NCI-H748 treated with DMSO at 0.1 percent for 48 hours (cell line): ENCODE data around the gene CASTOR1.

Experiments
- DNase-seq: peaks from one replicate; lab custom pipeline; 2025; lab: John Stamatoyannopoulos, UW

CASTOR1 gene

DNA sequence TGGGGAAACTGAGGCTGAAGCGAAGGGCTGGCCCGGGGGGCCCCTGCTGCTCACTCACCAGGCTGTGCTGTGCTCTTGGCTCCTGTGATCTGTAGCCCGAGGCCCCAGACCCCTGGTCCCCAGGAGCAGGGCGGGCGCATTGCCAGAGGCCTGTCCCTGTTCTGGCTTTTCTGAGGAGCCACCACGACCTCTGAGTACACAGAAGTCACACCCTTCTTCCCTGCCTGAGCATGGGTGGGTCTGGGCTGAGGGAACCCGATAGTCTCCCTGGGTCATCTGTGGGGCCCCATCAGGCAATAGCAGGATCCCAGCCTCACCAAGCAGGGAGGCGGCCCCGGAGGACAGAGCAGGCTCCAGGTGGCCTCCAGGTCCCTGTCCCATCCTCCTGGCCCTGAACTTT lies 5.1 kb downstream of the CASTOR1 start:
- DNase-seq = no peak

GRCh38 chr22:30283342-30283741 lies 6.0 kb downstream of the CASTOR1 start:
- no peak for DNase-seq

GRCh38 chr22:30282616-30283046 lies 6.7 kb downstream of the CASTOR1 start:
- no peak for DNase-seq

DNA sequence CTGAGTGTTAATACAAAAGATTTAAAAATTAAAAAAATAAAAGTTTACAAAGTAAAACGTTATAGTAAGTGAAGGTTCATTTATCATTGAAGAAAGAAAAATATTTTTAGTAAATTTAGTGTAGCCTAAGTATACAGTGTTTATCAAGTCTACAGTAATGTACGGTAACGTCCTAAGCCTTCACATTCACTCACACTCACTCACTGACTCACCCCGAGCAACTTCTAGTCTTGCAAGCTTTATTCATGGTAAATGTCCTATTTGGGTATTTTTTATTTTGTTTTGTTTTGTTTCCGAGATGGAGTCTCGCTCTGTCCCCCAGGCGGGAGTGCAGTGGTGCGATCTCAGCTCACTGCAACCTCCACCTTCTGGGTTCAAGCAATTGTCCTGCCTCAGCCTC lies 8.8 kb downstream of the CASTOR1 start:
- DNase-seq = no peak

GRCh38 chr22:30279932-30280331 lies 9.4 kb downstream of the CASTOR1 start:
- DNase-seq = no peak

- no peak for DNase-seq
Measured at GRCh38 chr22:30279046-30279788, 10.1 kb downstream of the CASTOR1 start.

GRCh38 chr22:30277547-30278344 lies 11.6 kb downstream of the CASTOR1 start:
- DNase-seq = no peak

GRCh38 chr22:30276039-30276438 lies 13.3 kb downstream of the CASTOR1 start:
- no peak for DNase-seq

- DNase-seq = no peak
Measured at GRCh38 chr22:30275625-30276024, 13.7 kb downstream of the CASTOR1 start.

- no peak for DNase-seq
Measured at GRCh38 chr22:30274437-30274812, 14.9 kb downstream of the CASTOR1 start.

DNA sequence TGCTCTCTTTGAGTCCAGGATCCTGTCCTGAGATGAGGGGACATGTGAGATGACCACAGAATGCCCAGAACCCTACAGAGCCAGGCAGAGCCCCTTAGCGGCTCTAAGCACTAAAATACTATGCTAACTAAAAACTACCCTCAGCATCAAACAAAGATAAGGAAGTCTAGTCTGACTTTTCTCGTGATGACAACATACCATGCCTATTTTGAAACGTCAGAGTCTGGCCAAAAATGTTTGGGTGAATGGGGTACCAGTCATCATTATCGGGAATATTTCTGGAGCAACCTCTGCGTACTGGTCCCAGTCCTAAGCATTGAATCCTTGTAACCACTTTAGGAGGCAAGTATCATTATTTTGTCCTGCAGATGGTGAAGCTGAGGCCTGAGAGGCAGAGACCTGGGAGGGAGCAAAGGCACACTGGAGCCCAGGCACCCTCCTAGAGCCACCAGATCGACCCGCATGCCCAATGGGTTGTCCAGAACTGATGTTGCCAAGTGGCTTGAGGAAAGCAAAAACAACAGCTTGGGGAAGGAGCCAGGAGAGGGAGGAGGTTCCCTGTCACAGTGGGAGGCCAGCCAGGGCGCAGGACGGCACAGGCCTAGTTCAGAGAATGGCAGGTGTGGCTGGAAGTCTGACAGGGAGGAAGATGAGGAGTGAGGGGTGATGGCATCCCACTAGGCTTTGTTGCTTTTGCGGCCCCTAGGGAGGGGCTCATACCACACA lies 15.4 kb downstream of the CASTOR1 start:
- no peak for DNase-seq

DNA sequence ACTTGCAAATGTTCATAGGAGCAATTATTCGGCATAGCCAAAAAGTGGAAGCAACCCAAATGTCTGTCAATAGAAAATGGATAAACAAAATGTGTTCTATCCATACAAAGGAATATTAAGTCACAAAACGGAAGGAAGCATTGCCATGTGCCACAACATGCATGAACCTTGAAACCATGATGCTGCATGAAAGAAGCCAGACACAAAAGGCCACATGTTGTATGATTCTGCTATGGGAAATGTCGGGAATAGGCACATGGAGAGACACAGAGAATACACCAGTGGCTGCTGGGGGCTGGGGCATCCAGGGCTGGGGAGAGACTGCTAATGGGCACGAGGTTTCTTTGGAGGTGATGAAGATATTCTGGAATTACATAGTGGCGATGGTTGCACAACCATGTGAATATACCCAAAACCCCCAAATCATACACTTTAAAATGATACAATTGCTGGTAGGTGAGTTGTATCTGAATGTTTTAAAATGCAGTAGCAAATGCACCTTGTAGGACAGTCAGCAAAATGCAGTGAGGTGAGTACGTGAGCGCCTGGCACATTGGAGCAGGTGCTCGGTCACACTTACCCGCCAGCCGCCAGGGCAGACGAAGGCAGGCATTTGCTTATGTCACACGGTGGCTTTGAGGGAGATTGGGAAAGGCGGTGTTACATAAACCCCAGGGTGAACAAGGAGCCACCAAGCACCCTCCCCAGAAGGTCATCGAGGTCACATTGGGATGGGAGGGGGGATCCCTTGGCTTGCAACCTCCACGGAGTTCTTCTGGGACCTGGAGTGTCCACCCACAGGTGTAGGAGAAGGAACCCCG lies 16.3 kb downstream of the CASTOR1 start:
- DNase-seq = no peak

GRCh38 chr22:30270832-30271231 lies 18.5 kb downstream of the CASTOR1 start:
- no peak for DNase-seq

DNA sequence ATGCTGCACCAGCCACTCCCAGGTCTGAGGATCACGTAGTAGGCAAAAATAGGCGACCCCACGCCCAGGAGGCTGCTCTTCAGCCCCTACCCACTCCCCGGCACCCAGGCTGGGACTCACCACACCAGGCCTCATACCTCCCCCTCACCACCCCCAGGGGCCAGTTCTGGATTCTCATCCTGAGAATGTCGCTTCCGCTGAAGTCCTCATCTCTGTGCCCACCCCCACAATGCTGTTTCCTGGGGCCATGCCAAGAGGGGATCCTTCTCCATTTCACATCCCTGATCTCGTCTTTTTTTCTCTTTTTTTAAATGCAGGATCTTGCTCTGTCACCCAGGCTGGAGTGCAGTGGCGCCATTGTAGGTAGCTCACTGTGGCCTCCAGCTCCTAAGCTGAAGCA lies 21.0 kb downstream of the CASTOR1 start:
- DNase-seq = no peak

DNA sequence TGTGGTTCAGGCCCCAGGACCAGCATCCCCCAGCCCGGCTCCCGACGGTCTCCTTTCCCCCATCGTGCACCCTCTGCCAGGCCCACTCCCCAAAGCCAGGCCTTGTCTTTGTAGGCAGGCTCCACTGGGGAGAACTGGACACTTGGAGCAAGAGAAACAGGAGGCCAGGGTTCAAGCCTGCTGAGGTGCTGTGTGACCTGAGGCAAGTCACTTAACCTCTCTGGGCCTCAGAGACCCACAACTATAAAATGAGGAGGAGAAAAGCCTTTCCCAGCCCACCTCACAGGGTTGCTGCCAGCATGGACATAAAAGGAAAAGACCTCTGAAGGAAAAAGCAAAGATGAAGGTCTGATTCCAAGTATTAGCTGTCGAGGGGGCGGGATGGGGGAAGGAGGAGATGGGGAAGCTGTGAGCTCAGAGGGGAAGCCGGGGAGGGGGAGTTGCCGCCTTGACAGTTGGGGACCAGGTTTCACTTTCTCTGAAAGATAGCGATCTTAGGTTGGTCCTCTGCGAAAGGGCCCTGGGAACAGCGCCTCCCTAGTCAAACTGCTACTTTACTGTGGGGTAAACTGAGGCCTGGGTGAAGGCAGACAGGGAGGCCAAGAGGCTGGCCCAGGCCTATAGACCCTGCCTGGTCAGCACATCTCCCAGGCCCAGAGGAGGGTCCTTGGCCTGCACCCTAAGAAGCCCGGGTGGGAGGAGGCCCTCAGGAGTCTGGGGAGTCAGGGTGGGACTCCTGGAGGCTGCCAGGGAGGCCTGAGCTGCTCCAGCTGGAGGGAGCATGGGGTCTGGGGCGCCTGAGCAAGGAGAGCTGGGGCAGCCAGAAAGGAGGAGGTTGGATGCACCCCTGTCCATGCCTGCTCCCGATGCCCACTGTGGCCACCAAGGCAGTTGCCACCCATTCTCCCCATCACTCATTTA lies 21.7 kb downstream of the CASTOR1 start:
- DNase-seq = no peak

DNA sequence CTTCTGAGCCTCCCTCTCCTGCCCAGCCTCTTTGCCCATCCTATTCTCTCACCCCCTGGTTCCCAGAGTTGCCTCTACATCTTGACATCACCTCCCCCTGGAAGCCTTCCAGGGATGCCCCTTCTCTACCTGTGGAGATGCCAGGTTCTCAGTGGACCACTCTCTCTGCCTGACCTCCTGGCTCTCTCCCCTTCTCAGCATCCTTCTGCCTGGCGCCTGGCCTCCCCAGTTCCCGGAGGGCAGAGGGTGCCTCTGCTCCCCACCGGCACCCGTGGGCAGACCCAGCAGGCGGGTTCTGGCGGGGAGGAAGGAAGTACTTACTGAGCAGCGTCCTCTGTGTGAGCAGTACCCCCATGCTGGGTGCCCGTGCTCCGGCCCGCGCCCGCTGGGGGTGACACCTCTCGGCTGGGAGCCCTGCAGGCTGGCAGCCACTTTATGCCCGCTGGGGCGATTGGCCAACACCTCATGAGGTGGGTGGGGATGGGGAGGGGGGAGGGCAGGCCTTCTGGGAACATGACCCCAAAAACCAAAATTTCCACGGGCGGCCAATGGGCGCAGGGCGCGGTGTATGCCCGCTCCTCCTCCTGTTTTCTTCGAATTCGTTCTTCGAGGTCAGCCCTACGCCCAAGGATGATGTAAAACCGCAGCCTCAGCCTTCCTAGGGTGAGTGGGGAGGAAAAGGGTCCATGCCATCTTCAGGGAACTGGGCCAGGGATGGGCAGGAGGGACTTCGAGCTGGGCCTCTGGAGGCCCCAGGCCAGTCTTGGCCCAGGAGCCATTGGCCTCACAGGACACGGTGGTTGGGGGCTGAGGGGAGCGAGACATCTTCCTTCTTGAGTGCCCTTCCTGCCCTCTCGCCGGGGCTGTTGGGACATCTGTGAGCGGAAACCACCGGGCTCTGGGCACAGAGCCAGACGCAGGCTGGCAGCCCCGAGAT lies 22.6 kb downstream of the CASTOR1 start, which contains the start of gene OSM:
Gene OSM, minus strand, starts transcription at position 407 of the 937 bp plus-strand sequence. Its CDS starts 52 bp downstream, at position 355.
- DNase-seq = no peak

DNA sequence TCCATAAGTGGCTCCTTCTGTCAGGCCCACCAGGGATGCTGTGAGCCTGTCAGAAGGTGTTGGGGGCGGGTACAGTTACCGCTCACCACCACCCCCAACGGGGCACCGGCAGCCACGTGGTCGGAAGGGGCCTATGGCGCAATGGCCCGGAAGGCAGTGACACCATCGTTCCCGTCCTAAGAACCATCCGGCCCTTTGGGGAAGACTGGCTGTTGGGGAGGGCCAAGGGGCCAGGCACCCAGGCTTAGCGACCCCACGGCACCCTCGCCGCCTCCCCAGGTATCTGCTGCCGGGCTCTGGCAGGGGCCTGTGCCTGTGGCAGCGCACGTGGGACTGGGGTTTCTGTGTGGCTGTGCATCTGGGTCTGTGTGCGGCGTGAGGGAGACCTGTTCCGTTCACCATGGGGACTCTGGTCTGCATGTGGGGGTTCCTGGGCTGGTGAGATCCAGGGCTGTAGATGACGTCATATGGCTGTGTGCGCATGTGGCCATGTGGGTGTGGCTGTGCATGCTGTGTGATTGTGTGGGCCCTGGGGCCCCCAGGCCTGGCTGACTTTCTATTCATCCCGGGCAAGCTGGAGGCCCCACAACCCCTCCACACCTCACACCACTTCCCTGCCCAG lies 23.4 kb downstream of the CASTOR1 start:
- DNase-seq = no peak

DNA sequence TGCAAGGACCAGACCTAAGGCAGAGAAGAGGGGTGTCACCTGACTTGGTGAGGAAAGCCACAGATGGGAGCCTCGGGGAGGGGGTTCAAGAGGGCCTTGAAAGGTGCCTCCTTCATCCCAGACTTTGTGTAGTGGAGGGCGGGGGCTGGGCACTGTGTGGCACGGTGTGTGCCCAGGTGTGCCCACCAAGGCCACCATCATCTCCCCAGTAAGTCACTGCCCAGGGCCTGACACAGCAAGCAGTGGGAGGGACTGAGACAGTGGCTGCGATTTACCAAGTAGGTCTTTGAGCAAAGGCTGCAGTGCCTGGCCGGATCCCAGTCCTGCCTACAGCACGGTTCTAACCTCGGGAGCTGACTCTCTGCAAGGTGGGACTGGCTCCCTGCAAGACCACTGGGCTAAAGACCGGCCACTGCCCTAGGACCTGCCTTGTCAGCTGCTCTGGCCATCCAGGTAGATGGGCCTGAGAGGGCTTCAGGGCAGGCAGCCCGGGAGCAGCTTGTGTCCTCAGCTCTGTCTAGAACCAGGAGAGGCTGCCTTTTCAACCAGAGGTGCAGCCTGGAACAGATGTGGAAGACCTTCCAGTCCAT lies 24.1 kb downstream of the CASTOR1 start:
- no peak for DNase-seq

- DNase-seq = no peak
Measured at GRCh38 chr22:30263883-30264282, 25.4 kb downstream of the CASTOR1 start.
